ENCODE results near the gene SLC1A4. TPM values are rescaled to one million over a fixed set of nuclear protein-coding genes. Genes with fewer than 3 reads are reported as not detected.

The SLC1A4 gene
- total and polyA plus RNA-seq, 2 of the 4 experiments (the other 2 are of a cell fraction), result 6.8 to 8.1 TPM

DNA sequence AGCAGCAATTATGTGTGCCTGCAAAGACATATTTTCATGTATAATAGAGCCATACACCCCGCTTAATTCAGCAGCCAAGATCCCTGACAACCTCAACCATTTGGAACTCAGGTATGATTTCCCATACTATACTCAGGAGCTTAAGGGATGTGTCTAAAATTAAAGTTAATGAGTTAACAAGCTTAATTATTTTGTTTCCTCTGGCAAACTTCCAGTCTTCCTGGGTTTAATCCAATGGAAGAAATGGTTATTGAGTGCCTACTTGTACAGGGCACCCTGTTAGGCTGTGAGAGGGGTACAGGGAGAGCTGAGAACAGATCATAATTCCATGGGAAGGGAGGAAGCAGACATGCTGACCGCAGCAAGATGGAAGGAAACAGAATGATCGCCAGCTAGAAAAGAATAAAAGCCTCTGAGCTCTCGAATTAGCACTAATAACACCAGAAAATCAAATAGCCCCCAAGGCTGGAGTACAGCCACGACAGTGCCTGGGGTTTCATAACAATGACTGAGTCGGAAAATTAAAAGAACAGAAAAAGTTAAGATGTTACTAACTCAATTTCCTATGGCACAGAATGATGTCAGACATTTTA is 46.2 kb downstream of the SLC1A4 start:
- Histone ChIP-seq H3K4me1 (ENCODE audit: control insufficient read depth, insufficient read depth, low read length) (no peaks in the 10 kb centered on the region), H4K91ac (ENCODE audit: insufficient read depth, low read depth, low read length) (no peak overlapping the region), H2BK15ac (ENCODE audit: low read depth, low read length) (no peak overlapping the region), H4K8ac (ENCODE audit: low read depth in 2 of 2, low read length in 2 of 2) (no peak overlapping the region), H3K4me3 (ENCODE audit: insufficient read depth, low read depth, low read length) (no peak overlapping the region), H3K23ac (ENCODE audit: low read depth, low read length) (no peak overlapping the region), H2AFZ (replicated peaks; ENCODE audit: low read length, poor library complexity) (no peak overlapping the region), H3K18ac (ENCODE audit: low read depth, low read length) (no peak overlapping the region), H4K5ac (ENCODE audit: low read depth, low read length) (no peak overlapping the region), H2BK120ac (ENCODE audit: low read depth, low read length) (no peak overlapping the region), H3K14ac (replicated peaks; ENCODE audit: low read depth, low read length) (no peak overlapping the region), H3K36me3 (ENCODE audit: control insufficient read depth, insufficient read depth, low read length) (no peaks in the 10 kb centered on the region), H3K9ac (ENCODE audit: low read depth, low read length) (no peak overlapping the region), H3K4ac (ENCODE audit: low read depth, low read length) (no peak overlapping the region), H3K9me3 (ENCODE audit: control insufficient read depth, insufficient read depth, low read length) (no peaks in the 10 kb centered on the region), H3K4me2 (ENCODE audit: low read depth, low read length) (no peak overlapping the region), H3K9me1 (ENCODE audit: insufficient read depth, low read length) (no peaks in the 10 kb centered on the region), H2BK20ac (ENCODE audit: low read depth, low read length) (no peak overlapping the region), H3K27me3 (ENCODE audit: control insufficient read depth, insufficient read depth, low read length) (peaks cover 3% of the 10 kb centered on the region), H4K20me1 (ENCODE audit: insufficient read depth, low read length) (no peaks in the 10 kb centered on the region), H2AK5ac (ENCODE audit: low read depth, low read length) (no peak overlapping the region), H3K56ac (ENCODE audit: extremely low read depth, insufficient read depth, low read length) (no peak overlapping the region), H2BK5ac (ENCODE audit: low read depth, low read length, poor library complexity, severe bottlenecking) (no peak overlapping the region), H3K79me1 (ENCODE audit: low read depth in 1 of 2, low read length in 2 of 2) (no peaks in the 10 kb centered on the region), H3K27ac (ENCODE audit: insufficient read depth, low read length) (no peak overlapping the region), H2AK9ac (replicated peaks; ENCODE audit: low read depth, low read length, poor library complexity) (no peak overlapping the region)
- in situ Hi-C loops (cut with MboI; ENCODE audit: low sequenced_read_pairs) (loop anchor here (25.0 kb wide), 1 partner anchor 698 kb away; no protein-coding TSS in a partner anchor), dilution Hi-C loops (cut with HindIII; ENCODE audit: low sequenced_read_pairs, unreplicated experiment) (no loop called here), intact Hi-C loops (cut with micrococcal nuclease) (no loop called here)
- DNase-seq, result no peak
- TF ChIP-seq CHD1 (IDR thresholded peaks at IDR 0.05; ENCODE audit: low read depth, low read length) (no peak), MXI1 (IDR thresholded peaks at IDR 0.05; ENCODE audit: borderline replicate concordance, low read depth, low read length) (no peak)
- TF ChIP-seq, protein P1, sequence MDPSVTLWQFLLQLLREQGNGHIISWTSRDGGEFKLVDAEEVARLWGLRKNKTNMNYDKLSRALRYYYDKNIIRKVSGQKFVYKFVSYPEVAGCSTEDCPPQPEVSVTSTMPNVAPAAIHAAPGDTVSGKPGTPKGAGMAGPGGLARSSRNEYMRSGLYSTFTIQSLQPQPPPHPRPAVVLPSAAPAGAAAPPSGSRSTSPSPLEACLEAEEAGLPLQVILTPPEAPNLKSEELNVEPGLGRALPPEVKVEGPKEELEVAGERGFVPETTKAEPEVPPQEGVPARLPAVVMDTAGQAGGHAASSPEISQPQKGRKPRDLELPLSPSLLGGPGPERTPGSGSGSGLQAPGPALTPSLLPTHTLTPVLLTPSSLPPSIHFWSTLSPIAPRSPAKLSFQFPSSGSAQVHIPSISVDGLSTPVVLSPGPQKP (IDR thresholded peaks at IDR 0.05; ENCODE audit: borderline replicate concordance, low read depth, low read length), result no peak
- POLR2A ChIA-PET (ENCODE audit: unreplicated experiment), result no interaction called here
- no peak for ATAC-seq (ENCODE audit: low read depth)
- no TSS peak for BruUV-seq (replicated peaks)
- CTCF ChIA-PET, result interaction anchor here (0.9 kb wide), 1 partner anchor 117 kb away, joined by 4 read pairs; no protein-coding TSS in a partner anchor
- 100% methylated on average over 1 of the region's 6 CpGs; no CpG with 5 or more reads in 1 of the 2 experiments for WGBS, 2 experiments (ENCODE audit: extremely low coverage in 2 of 2, insufficient read length in 1 of 2)

All from IMR-90 (cell line).